GOT3 (cell line): Measurements from ENCODE around the gene LYPD6B.

Experiments
- DNase-seq: peaks from one replicate; lab custom pipeline; 2025; ENCODE audit warnings: mixed read lengths; lab: John Stamatoyannopoulos, UW

LYPD6B gene

GRCh38 chr2:149012545-149012944 is 26.0 kb upstream of the LYPD6B start:
- DNase-seq, result no peak

GRCh38 chr2:149015501-149015900 is 23.0 kb upstream of the LYPD6B start:
- no peak for DNase-seq

- DNase-seq, result no peak
Observed at GRCh38 chr2:149015926-149016563, 22.5 kb upstream of the LYPD6B start.

- DNase-seq, result peak; percentile 6
Observed at GRCh38 chr2:149017116-149017985, 21.1 kb upstream of the LYPD6B start.

GRCh38 chr2:149018981-149019380 is 19.5 kb upstream of the LYPD6B start:
- no peak for DNase-seq

GRCh38 chr2:149019768-149020167 is 18.7 kb upstream of the LYPD6B start:
- no peak for DNase-seq

GRCh38 chr2:149020432-149020851 is 18.1 kb upstream of the LYPD6B start:
- no peak for DNase-seq

- no peak for DNase-seq
Observed at GRCh38 chr2:149021271-149021719, 17.2 kb upstream of the LYPD6B start.

GRCh38 chr2:149021761-149022160 is 16.7 kb upstream of the LYPD6B start:
- no peak for DNase-seq

GRCh38 chr2:149023091-149023490 is 15.4 kb upstream of the LYPD6B start:
- no peak for DNase-seq

- no peak for DNase-seq
Observed at GRCh38 chr2:149027590-149028250, 10.8 kb upstream of the LYPD6B start.

- DNase-seq, result no peak
Observed at GRCh38 chr2:149028377-149028776, 10.1 kb upstream of the LYPD6B start.

GRCh38 chr2:149028891-149029290 is 9.6 kb upstream of the LYPD6B start:
- no peak for DNase-seq

GRCh38 chr2:149029307-149029965 is 9.1 kb upstream of the LYPD6B start:
- DNase-seq, result no peak

- DNase-seq, result no peak
Observed at GRCh38 chr2:149031396-149031795, 7.1 kb upstream of the LYPD6B start.

- DNase-seq, result no peak
Observed at GRCh38 chr2:149033716-149034115, 4.8 kb upstream of the LYPD6B start.

- DNase-seq, result no peak
Observed at GRCh38 chr2:149034406-149034805, 4.1 kb upstream of the LYPD6B start.

- DNase-seq, result no peak
Observed at GRCh38 chr2:149036507-149037293, 1.8 kb upstream of the LYPD6B start.

GRCh38 chr2:149037851-149038250 is 648 bp upstream of the LYPD6B start:
- DNase-seq, result no peak

GRCh38 chr2:149039213-149039724 is 770 bp downstream of the LYPD6B start:
- no peak for DNase-seq

GRCh38 chr2:149040451-149040850 is 2.0 kb downstream of the LYPD6B start:
- DNase-seq, result no peak
